Testis (tissue), 3 donors: ENCODE measurements around the gene TRIM46. TPM values are rescaled to one million over a fixed set of nuclear protein-coding genes. Genes with fewer than 3 reads are reported as not detected.
"Not testable (repeated sequence)": the region's sequence is repeated elsewhere in the genome, so short reads cannot be mapped to it uniquely, and the experiment has no call there.

ENCODE experiments used
- DNase-seq: peaks from one replicate; pipeline ENCODE4 v3.0.0-alpha.2; 2019
- H3K27ac ChIP-seq, 2 donors: fragments of 200-600 bp; sonication (generic); one replicate each; pipeline ENCODE4 v1.5.1; 2019
- H3K27me3 ChIP-seq: fragments of 200-600 bp; sonication (generic); one replicate; pipeline ENCODE4 v1.5.1; 2019
- H3K36me3 ChIP-seq: fragments of 200-600 bp; sonication (generic); one replicate; pipeline ENCODE4 v1.5.1; 2017; ENCODE audit warnings: low read depth; ENCODE audit errors: missing control alignments
- H3K4me1 ChIP-seq: fragments of 200-600 bp; sonication (generic); one replicate; pipeline ENCODE4 v1.5.1; 2019
- H3K4me3 ChIP-seq, 2 donors: fragments of 200-600 bp; sonication (generic); one replicate each; pipeline ENCODE4 v1.5.1; 2017 to 2019
- H3K9me3 ChIP-seq: fragments of 200-600 bp; sonication (generic); one replicate; pipeline ENCODE4 v1.5.1; 2017
- CTCF ChIP-seq, 3 experiments: fragments of 450-650 bp in 2 of 3; fragments of 200-600 bp in 1 of 3; sonication (generic) in 1 of 3; IDR thresholded peaks; one replicate each; pipeline ENCODE4 v1.5.1; 2016 to 2019; ENCODE audit warnings: antibody characterized with exemption in 3 of 3, mild to moderate bottlenecking in 2 of 3, moderate library complexity in 1 of 3
- POLR2A ChIP-seq: fragments of 450-650 bp; IDR thresholded peaks from one replicate; pipeline ENCODE4 v1.6.1; 2017; ENCODE audit warnings: antibody characterized with exemption, mild to moderate bottlenecking, moderate library complexity
- WGBS, 2 donors: methylation state at CpG; one replicate each; pipeline ENCODE4 v1.1.5; 2018; 5-methylcytosine and 5-hydroxymethylcytosine counted together
- intact Hi-C: fragments of 100-400 bp; cut with DNase I; formaldehyde crosslinking; loops from one replicate; pipeline ENCODE4 v1.15.1; 2023; ENCODE audit warnings: low total_unique reads
- polyA plus RNA-seq: library from polyadenylated mRNA; stranded (reverse); fragments of 350-450 nt; fragmentation: Illumina TruSeq; extraction: RNeasy Lipid Tissue Mini Kit (QIAGEN cat#74804); gene quantifications from one replicate; pipeline ENCODE4 v1.2.3, GENCODE V29; 2014; ENCODE audit warnings: low read depth, low replicate concordance; ENCODE audit not compliant: insufficient read depth
- total RNA-seq, 2 donors: library from RNA; depleted of rRNA; stranded (reverse); fragments of >200 nt; gene quantifications; one replicate each; pipeline ENCODE4 v1.2.3, GENCODE V29; 2016

TRIM46 gene
- total and polyA plus RNA-seq, 3 donors from 2014 or later: 3.7 to 4.0 (median 3.9) TPM

DNA sequence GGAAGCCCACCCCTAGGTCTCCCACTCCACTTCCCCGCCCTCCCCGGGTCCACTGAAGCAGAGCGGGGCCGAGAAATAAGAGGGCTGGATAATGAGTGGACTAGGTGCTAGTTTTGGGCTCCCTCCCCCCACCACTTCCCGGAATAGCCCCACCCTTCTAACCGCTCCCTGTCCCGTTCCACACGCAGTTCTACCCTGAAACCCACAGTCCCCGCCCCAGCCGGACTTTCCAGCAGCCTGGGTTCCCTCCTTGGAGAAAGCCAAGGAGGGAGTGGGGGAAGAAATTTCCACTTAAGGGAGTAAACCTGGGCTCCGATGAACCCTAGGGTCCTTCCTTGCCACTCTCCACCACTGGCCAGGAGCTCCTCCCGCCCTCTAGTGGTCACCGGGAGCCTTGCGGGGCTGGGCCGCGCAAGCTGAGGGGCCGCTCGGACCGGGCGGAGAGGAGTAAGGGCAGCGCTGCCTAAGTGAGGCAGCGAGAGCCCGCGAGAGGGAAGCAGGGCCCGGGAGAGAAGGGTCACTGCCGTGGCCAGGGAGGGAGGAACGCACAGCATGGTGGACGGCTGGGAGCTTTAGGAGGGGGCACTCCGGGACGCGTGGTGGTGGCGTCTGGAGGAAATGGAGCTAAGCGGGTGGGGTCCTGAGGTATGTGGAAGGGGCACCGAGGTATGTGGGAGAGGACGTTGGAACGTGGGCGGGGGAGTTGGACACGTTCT is 19.8 kb downstream of the TRIM46 start:
- Histone ChIP-seq H3K4me1 (peaks cover 11% of the 10 kb centered on the region), H3K36me3 (no peaks in the 10 kb centered on the region), H3K27me3 (no peaks in the 10 kb centered on the region), H3K4me3 (peak overlapping the region; percentile 59), H3K9me3 (no peaks in the 10 kb centered on the region), H3K27ac (peak overlapping the region; percentile 73 to 88)
- 0 to 2% methylated on average over 36 to 38 of the region's 38 CpGs for WGBS, 2 donors
- intact Hi-C loops: no loop called here
- TF ChIP-seq CTCF (IDR thresholded peaks at IDR 0.05) (peak; percentile 87 to 97 (median 94)), POLR2A (no peak)
- DNase-seq: peak; percentile 87

DNA sequence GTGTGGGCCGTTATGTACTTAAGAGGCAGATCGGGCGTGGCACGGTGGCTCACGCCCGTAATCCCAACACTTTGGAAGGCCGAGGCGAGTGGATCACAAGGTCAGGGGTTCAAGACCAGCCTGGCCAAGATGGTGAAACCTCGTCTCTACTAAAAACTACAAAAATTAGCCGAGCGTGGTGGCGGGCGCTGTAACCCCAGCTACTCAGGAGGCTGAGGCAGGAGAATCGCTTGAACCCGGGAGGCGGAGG is 20.3 kb downstream of the TRIM46 start:
- intact Hi-C loops, H3K9me3 ChIP-seq, H3K36me3 ChIP-seq, H3K27me3 ChIP-seq, DNase-seq: not testable (repeated sequence)
- H3K4me3 ChIP-seq: peak overlapping the region; percentile 59
- 1 to 4% methylated on average over 16 of the region's 16 CpGs for WGBS, 2 donors
- H3K4me1 ChIP-seq: peaks cover 11% of the 10 kb centered on the region
- H3K27ac ChIP-seq: peak overlapping the region; percentile 73 to 88

- peaks cover 11% of the 10 kb centered on the region for H3K4me1 ChIP-seq
- H3K4me3 ChIP-seq: peak overlapping the region; percentile 59
- 28 to 34% methylated on average over 17 to 20 of the region's 27 CpGs for WGBS, 2 donors
- TF ChIP-seq CTCF (IDR thresholded peaks at IDR 0.05) (no peak), POLR2A (no peak)
- intact Hi-C loops: no loop called here
- peak overlapping the region; percentile 73 to 88 for H3K27ac ChIP-seq
- H3K9me3 ChIP-seq: no peaks in the 10 kb centered on the region
- no peak for DNase-seq
- no peaks in the 10 kb centered on the region for H3K27me3 ChIP-seq
- H3K36me3 ChIP-seq: no peaks in the 10 kb centered on the region
These were observed 21.8 kb downstream of the TRIM46 start for GRCh38 chr1:155195201-155196102.

DNA sequence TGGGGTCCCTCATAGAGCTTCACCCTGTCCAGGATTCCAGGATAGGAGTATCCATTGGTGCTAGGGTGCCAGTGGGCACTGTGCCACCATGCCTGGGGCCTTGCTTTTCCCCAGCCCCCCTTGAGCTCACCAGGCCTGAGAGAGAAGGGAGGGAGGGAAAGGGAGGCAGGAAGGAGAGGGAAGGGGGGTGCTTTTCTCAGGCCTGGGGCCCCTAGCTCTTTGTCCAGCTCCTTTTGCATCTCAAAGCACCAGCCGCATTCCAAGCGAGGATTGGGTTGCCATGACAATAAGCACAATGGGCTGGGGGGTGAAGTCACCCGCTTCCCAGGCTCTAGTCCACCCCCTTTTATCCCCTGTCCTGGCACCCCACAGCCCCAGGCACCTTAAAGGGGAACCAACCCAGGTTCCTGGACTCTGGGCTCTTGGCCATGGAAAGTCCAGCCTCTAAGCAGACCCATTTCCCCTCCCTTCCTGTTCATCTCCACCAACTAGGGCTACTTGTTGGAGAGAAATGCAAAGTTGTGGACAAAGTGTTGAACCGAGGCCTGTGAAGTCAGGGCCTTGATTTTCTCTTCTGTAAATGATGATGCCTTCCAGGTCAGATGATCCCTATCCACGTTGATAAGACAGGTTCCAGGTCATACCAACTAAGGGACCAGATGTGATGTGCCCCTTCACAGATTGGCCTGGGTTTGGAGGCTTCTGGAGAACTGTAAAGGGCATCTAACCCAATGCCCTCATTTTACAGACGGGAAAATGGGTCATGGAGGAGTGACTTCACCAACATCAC is 22.6 kb downstream of the TRIM46 start:
- no peak overlapping the region for H3K4me3 ChIP-seq
- peaks cover 11% of the 10 kb centered on the region for H3K4me1 ChIP-seq
- no peaks in the 10 kb centered on the region for H3K36me3 ChIP-seq
- no peaks in the 10 kb centered on the region for H3K9me3 ChIP-seq
- TF ChIP-seq CTCF (IDR thresholded peaks at IDR 0.05): no peak
- no peak for TF ChIP-seq POLR2A
- DNase-seq: no peak
- no peaks in the 10 kb centered on the region for H3K27me3 ChIP-seq
- H3K27ac ChIP-seq: no peak overlapping the region
- WGBS, 2 donors: 91 to 93% methylated on average over 6 of the region's 6 CpGs
- intact Hi-C loops: no loop called here
